Measurements from ENCODE around the gene RDH5.
"Not testable (repeated sequence)": the region's sequence is repeated elsewhere in the genome, so short reads cannot be mapped to it uniquely, and the experiment has no call there.

The RDH5 gene

GRCh38 chr12:55745361-55746173, 25.4 kb downstream of the RDH5 start:
- DNase-seq (ENCODE audit: low read depth), result no peak

- no peak for DNase-seq (ENCODE audit: low read depth)
These were observed 26.1 kb downstream of the RDH5 start for GRCh38 chr12:55746174-55746912.

GRCh38 chr12:55746913-55747231, 26.7 kb downstream of the RDH5 start:
- no peak for DNase-seq (ENCODE audit: low read depth)

- DNase-seq (ENCODE audit: low read depth), result no peak
These were observed 28.2 kb downstream of the RDH5 start for GRCh38 chr12:55748230-55748993.

- no peak for DNase-seq (ENCODE audit: low read depth)
These were observed 35.1 kb downstream of the RDH5 start for GRCh38 chr12:55755246-55755645.

GRCh38 chr12:55757701-55758100, 37.5 kb downstream of the RDH5 start:
- DNase-seq (ENCODE audit: low read depth), result no peak

- DNase-seq (ENCODE audit: low read depth), result not testable (repeated sequence)
These were observed 38.4 kb downstream of the RDH5 start for GRCh38 chr12:55758575-55758974.

GRCh38 chr12:55760663-55761062, 40.5 kb downstream of the RDH5 start:
- no peak for DNase-seq (ENCODE audit: low read depth)

- DNase-seq (ENCODE audit: low read depth), result no peak
These were observed 42.5 kb downstream of the RDH5 start for GRCh38 chr12:55762646-55763045.

GRCh38 chr12:55765736-55766290, 45.6 kb downstream of the RDH5 start:
- DNase-seq (ENCODE audit: low read depth), result no peak

- DNase-seq (ENCODE audit: low read depth), result no peak
These were observed 47.0 kb downstream of the RDH5 start for GRCh38 chr12:55767156-55767555.

- no peak for DNase-seq (ENCODE audit: low read depth)
These were observed 51.5 kb downstream of the RDH5 start for GRCh38 chr12:55771736-55772135.
